CD14-positive monocyte (primary cell): ENCODE data around the gene WDR76. TPM values are rescaled to one million over a fixed set of nuclear protein-coding genes. Genes with fewer than 3 reads are reported as not detected.

Experiments
- DNase-seq, 3 donors: peaks; one replicate each; pipeline ENCODE4 v3.0.0-alpha.2; 2011 to 2022
- H2AFZ ChIP-seq: 2 replicates; pipeline ENCODE4 v1.6.0; 2012; ENCODE audit warnings: mild to moderate bottlenecking, low read depth, low read length, inconsistent platforms; ENCODE audit not compliant: insufficient read depth, poor library complexity, severe bottlenecking
- H3K27ac ChIP-seq, 2 donors: 1 replicate in 1 of 2; 2 replicates in 1 of 2; pipeline ENCODE4 v1.5.1; 2012 to 2013; ENCODE audit warnings: low read length in 2 of 2, control low read depth in 1 of 2, inconsistent platforms in 1 of 2, low read depth in 1 of 2, mild to moderate bottlenecking in 1 of 2
- H3K27me3 ChIP-seq, 2 donors: one replicate each; pipeline versions ENCODE4 v1.6.0 to v1.6.1; 2011 to 2013; ENCODE audit warnings: low read length in 2 of 2; ENCODE audit not compliant: control insufficient read depth in 2 of 2, insufficient read depth in 2 of 2
- H3K36me3 ChIP-seq, 2 donors: replicated peaks in 1 of 2; 1 replicate in 1 of 2; 2 replicates in 1 of 2; pipeline versions ENCODE4 v1.5.1 to v1.6.1; 2012 to 2013; ENCODE audit warnings: low read length in 2 of 2, control low read depth in 1 of 2, inconsistent platforms in 1 of 2, mild to moderate bottlenecking in 1 of 2; ENCODE audit not compliant: insufficient read depth in 2 of 2, control insufficient read depth in 1 of 2
- H3K4me1 ChIP-seq, 2 donors: 1 replicate in 1 of 2; 2 replicates in 1 of 2; pipeline versions ENCODE4 v1.5.1 to v1.6.1; 2012 to 2013; ENCODE audit warnings: low read length in 2 of 2, control low read depth in 1 of 2, inconsistent platforms in 1 of 2, mild to moderate bottlenecking in 1 of 2, moderate library complexity in 1 of 2; ENCODE audit not compliant: insufficient read depth in 2 of 2, control insufficient read depth in 1 of 2
- H3K4me2 ChIP-seq: replicated peaks from 2 replicates; pipeline ENCODE3; 2012; ENCODE audit warnings: low read length, moderate library complexity, mild to moderate bottlenecking; ENCODE audit not compliant: poor library complexity, severe bottlenecking; ENCODE audit errors: extremely low read depth
- H3K4me3 ChIP-seq, 3 experiments: fragments of 200-600 bp in 1 of 3; sonication (generic) in 1 of 3; replicated peaks in 1 of 3; 1 replicate in 2 of 3; 2 replicates in 1 of 3; pipeline ENCODE4 v1.5.1; 2011 to 2013; ENCODE audit warnings: low read length in 3 of 3, mild to moderate bottlenecking in 3 of 3, control low read depth in 2 of 3, low read depth in 2 of 3, inconsistent platforms in 1 of 3, moderate library complexity in 1 of 3
- H3K79me2 ChIP-seq: 2 replicates; pipeline ENCODE4 v1.6.0; 2012; ENCODE audit warnings: mild to moderate bottlenecking, control low read depth, inconsistent platforms, low read length, moderate library complexity; ENCODE audit not compliant: insufficient read depth
- H3K9ac ChIP-seq: 2 replicates; pipeline ENCODE4 v1.6.0; 2017; ENCODE audit warnings: low read length, mild to moderate bottlenecking; ENCODE audit not compliant: insufficient read depth, poor library complexity, severe bottlenecking
- H3K9me3 ChIP-seq, 2 donors: replicated peaks in 1 of 2; 1 replicate in 1 of 2; 2 replicates in 1 of 2; pipeline versions ENCODE4 v1.5.1 to v1.6.1; 2012 to 2013; ENCODE audit warnings: low read length in 2 of 2, control low read depth in 1 of 2; ENCODE audit not compliant: control insufficient read depth in 1 of 2, insufficient read depth in 1 of 2
- H4K20me1 ChIP-seq: 2 replicates; pipeline ENCODE4 v1.6.0; 2012; ENCODE audit warnings: mild to moderate bottlenecking, low read length, control low read depth, moderate library complexity; ENCODE audit not compliant: insufficient read depth
- H3K27ac Mint-ChIP-seq, 7 donors: one replicate each; pipeline ENCODE4 v1.8.0; 2020; ENCODE audit warnings: mild to moderate bottlenecking in 7 of 7, mixed read lengths in 7 of 7, moderate library complexity in 6 of 7, inconsistent platforms in 2 of 7
- H3K27me3 Mint-ChIP-seq, 3 donors: one replicate each; pipeline ENCODE4 v1.8.0; 2021 to 2022; ENCODE audit warnings: low read depth in 3 of 3, mild to moderate bottlenecking in 3 of 3, mixed read lengths in 3 of 3, moderate library complexity in 3 of 3, inconsistent platforms in 1 of 3
- H3K36me3 Mint-ChIP-seq, 2 donors: one replicate each; pipeline ENCODE4 v1.8.0; 2020; ENCODE audit warnings: mixed read lengths in 2 of 2, inconsistent platforms in 1 of 2, mild to moderate bottlenecking in 1 of 2
- H3K4me1 Mint-ChIP-seq: one replicate; pipeline ENCODE4 v1.8.0; 2020; ENCODE audit warnings: mild to moderate bottlenecking, mixed read lengths
- H3K4me3 Mint-ChIP-seq, 2 donors: one replicate each; pipeline ENCODE4 v1.8.0; 2020; ENCODE audit warnings: mild to moderate bottlenecking in 2 of 2, mixed read lengths in 2 of 2, moderate library complexity in 1 of 2
- H3K9me3 Mint-ChIP-seq, 7 donors: one replicate each; pipeline ENCODE4 v1.8.0; 2020 to 2022; ENCODE audit warnings: mixed read lengths in 7 of 7, mild to moderate bottlenecking in 6 of 7, moderate library complexity in 6 of 7, inconsistent platforms in 2 of 7
- CTCF ChIP-seq: fragments of 200-600 bp; IDR thresholded peaks from one replicate; pipeline ENCODE4 v1.8.0; 2022; ENCODE audit warnings: antibody characterized with exemption, mild to moderate bottlenecking
- WGBS: methylation state at CpG from one replicate; pipeline ENCODE4 v1.1.5; 2013; ENCODE audit warnings: missing lambda C conversion rate; ENCODE audit not compliant: insufficient coverage; 5-methylcytosine and 5-hydroxymethylcytosine counted together
- intact Hi-C, 2 donors: fragments of 100-400 bp; cut with micrococcal nuclease; formaldehyde crosslinking; loops; one replicate each; pipeline versions ENCODE4 v1.15.0 to v1.15.1; 2023
- polyA plus RNA-seq, 3 donors: library from polyadenylated mRNA; depleted of rRNA in 1 of 3; unstranded in 2 of 3; stranded (reverse) in 1 of 3; fragments of 300-500 nt in 2 of 3; fragments of >200 nt in 1 of 3; fragmentation: Illumina TruSeq in 2 of 3; gene quantifications; 1 replicate in 2 of 3; 2 replicates in 1 of 3; pipeline ENCODE4 v1.2.3, GENCODE V29; 2012 to 2021

WDR76 gene
- polyA plus RNA-seq, 3 donors = 0.32 to 0.91 (median 0.40) TPM

GRCh38 chr15:43852607-43853006, 25.8 kb downstream of the WDR76 start:
- no peak overlapping the region for H3K4me3 Mint-ChIP-seq
- Histone ChIP-seq H3K27ac (no peak overlapping the region), H3K4me2 (no peak overlapping the region), H3K36me3 (peaks cover 14 to 48% of the 10 kb centered on the region in 2 donors), H3K4me1 (no peaks in the 10 kb centered on the region), H4K20me1 (no peaks in the 10 kb centered on the region), H3K9ac (no peak overlapping the region), H3K27me3 (no peaks in the 10 kb centered on the region), H2AFZ (no peak overlapping the region), H3K4me3 (no peak overlapping the region), H3K79me2 (no peaks in the 10 kb centered on the region), H3K9me3 (no peaks in the 10 kb centered on the region)
- peaks cover 18 to 51% of the 10 kb centered on the region in 2 donors for H3K36me3 Mint-ChIP-seq
- DNase-seq = no peak
- no peak for TF ChIP-seq CTCF
- intact Hi-C loops = no loop called here
- peaks cover 0 to 2% (median 0%) of the 10 kb centered on the region in 7 donors for H3K9me3 Mint-ChIP-seq
- H3K27ac Mint-ChIP-seq = peak overlapping the region in 2 of 7 donors; percentile 25 to 77
- H3K27me3 Mint-ChIP-seq = no peaks in the 10 kb centered on the region
- no peaks in the 10 kb centered on the region for H3K4me1 Mint-ChIP-seq
- no CpG with 5 or more reads among the region's 4 CpGs for WGBS

- H2AFZ ChIP-seq = no peak overlapping the region
- no peak for TF ChIP-seq CTCF
- H3K36me3 Mint-ChIP-seq = peaks cover 28 to 57% of the 10 kb centered on the region in 2 donors
- no peak overlapping the region for H3K9ac ChIP-seq
- H3K36me3 ChIP-seq = peaks cover 15 to 55% of the 10 kb centered on the region in 2 donors
- H3K27me3 ChIP-seq = no peaks in the 10 kb centered on the region
- peak in 1 of 3 donors; percentile 5 for DNase-seq
- H4K20me1 ChIP-seq = no peaks in the 10 kb centered on the region
- WGBS = no CpG with 5 or more reads among the region's 6 CpGs
- no peaks in the 10 kb centered on the region for H3K9me3 ChIP-seq
- intact Hi-C loops = no loop called here
- H3K27ac Mint-ChIP-seq = peak overlapping the region in 2 of 7 donors; percentile 25 to 50
- no peak overlapping the region for H3K4me3 ChIP-seq
- H3K4me3 Mint-ChIP-seq = no peak overlapping the region
- H3K4me1 Mint-ChIP-seq = no peaks in the 10 kb centered on the region
- H3K27ac ChIP-seq = no peak overlapping the region
- no peaks in the 10 kb centered on the region for H3K4me1 ChIP-seq
- H3K9me3 Mint-ChIP-seq = peaks cover 0 to 2% (median 0%) of the 10 kb centered on the region in 7 donors
- H3K27me3 Mint-ChIP-seq = peaks cover 0 to 3% (median 0%) of the 10 kb centered on the region in 3 donors
- no peaks in the 10 kb centered on the region for H3K79me2 ChIP-seq
- no peak overlapping the region for H3K4me2 ChIP-seq
Measured at GRCh38 chr15:43854801-43855200, 28.0 kb downstream of the WDR76 start.
